ENCODE results near the gene ABHD2.

Gene ABHD2

DNA sequence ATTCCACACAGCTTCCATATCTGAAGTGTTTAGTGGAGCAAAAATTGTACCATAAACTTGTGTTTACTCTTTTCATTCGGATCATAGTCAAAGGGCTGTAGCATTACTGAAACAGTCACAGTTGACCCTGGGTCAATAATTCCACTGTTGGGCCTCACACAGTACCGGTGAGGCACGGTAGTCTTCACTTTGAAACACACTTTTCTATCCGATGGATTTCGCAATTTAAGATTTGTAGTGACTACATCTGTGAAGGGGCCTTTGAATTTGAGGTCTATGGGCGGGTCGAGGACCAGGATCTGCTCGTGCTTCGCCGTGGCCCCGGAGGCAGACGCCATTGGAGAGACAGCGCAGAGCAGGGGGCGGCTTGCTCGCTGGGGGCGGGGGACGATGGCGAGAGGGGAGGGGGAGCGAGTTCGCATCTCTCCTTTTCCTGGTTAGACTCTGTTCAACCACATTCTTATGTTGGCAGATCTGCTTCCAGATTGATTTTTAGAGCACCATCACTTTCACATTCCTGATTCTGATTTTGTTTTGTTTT is 113.3 kb downstream of the ABHD2 start:
- no peak overlapping the region for H3K4me3 Mint-ChIP-seq
- no peaks in the 10 kb centered on the region for H3K9me3 Mint-ChIP-seq (ENCODE audit: low read depth)
- H3K27ac Mint-ChIP-seq, result no peak overlapping the region
- no peaks in the 10 kb centered on the region for H3K27me3 Mint-ChIP-seq
- peaks cover 29% of the 10 kb centered on the region for H3K4me1 Mint-ChIP-seq (ENCODE audit: low read depth)
- H3K36me3 Mint-ChIP-seq, result peaks cover 7% of the 10 kb centered on the region

DNA sequence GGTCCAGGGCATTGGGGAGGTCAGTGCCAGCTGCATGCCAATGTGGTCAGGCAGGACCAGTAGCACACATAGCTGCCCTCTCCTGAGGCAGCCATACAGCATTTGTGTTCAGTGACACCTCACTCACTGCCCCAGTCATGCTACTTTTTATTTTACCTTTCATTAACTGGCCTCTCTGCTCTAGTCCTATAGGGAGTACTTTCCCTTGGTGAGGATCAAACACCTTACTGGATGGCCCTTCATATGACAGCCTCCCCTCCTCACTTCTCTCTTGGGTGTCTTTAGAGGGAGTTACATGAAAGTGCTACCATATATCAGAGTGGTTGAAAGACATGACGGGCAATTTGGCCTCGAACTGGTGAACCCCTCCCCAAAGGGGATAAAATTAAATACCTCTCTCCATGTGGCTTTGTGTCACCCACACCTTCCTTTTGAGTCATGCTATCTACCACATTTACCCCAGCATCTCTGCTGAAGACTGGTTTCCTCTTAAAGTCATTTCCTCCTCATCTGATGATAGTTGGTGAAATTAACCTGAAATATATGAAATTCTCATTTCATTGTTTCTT is 115.5 kb downstream of the ABHD2 start:
- H3K9me3 Mint-ChIP-seq (ENCODE audit: low read depth), result no peaks in the 10 kb centered on the region
- peaks cover 4% of the 10 kb centered on the region for H3K36me3 Mint-ChIP-seq
- H3K27me3 Mint-ChIP-seq, result no peaks in the 10 kb centered on the region
- H3K4me1 Mint-ChIP-seq (ENCODE audit: low read depth), result peaks cover 29% of the 10 kb centered on the region
- H3K4me3 Mint-ChIP-seq, result peak overlapping the region; percentile 48
- peak overlapping the region; percentile 81 for H3K27ac Mint-ChIP-seq

DNA sequence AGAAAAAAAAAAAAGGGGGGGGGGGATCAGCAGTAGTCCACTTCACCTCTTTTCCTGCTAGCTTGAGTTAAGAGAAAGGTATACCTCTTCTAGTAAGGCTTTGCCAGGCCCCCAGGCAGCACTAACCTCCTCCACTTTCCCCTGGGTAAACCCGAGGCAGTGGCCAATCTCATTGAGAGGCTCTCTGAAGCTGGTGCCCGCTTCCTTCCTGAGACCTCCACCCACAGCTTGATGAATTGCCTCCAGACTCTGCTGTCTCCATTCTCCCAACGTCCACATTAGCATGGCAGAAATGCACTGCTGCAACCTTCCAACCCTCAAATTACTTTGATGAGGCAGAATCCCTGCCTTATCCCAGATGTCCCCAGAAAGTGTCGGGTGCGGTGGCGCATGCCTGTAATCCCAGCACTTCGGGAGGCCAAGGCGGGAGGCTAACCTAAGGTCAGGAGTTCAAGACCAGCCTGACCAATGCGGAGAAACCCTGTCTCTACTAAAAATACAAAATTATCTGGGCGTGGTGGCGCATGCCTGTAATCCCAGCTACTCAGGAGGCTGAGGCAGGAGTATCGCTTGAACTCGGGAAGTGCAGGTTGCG is 117.8 kb downstream of the ABHD2 start:
- H3K36me3 Mint-ChIP-seq, result peaks cover 3% of the 10 kb centered on the region
- H3K27ac Mint-ChIP-seq, result no peak overlapping the region
- peaks cover 29% of the 10 kb centered on the region for H3K4me1 Mint-ChIP-seq (ENCODE audit: low read depth)
- no peaks in the 10 kb centered on the region for H3K9me3 Mint-ChIP-seq (ENCODE audit: low read depth)
- H3K4me3 Mint-ChIP-seq, result no peak overlapping the region
- no peaks in the 10 kb centered on the region for H3K27me3 Mint-ChIP-seq

DNA sequence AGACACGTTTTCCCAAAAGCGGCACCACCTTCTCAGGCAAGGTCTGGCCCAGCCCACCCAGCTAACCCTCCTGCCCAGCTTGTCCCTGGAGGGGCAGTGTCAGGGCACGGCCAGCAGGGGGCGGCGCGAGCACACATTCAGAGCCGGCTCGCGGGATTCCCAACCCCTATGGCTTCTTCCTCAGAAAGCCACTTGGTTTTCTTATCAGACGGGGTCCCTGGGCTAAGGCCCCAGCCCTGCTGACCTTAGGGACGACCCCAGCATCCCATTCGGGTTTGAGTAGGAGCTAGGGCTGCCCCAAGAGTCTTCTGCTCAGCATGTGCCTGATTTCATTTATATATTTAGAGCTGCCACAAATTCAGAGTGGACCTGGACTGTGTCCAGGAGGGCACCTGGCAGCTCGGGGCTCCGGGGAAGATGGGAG is 118.7 kb downstream of the ABHD2 start:
- H3K4me1 Mint-ChIP-seq (ENCODE audit: low read depth), result peaks cover 29% of the 10 kb centered on the region
- no peaks in the 10 kb centered on the region for H3K9me3 Mint-ChIP-seq (ENCODE audit: low read depth)
- peak overlapping the region; percentile 58 for H3K27ac Mint-ChIP-seq
- peaks cover 2% of the 10 kb centered on the region for H3K36me3 Mint-ChIP-seq
- no peaks in the 10 kb centered on the region for H3K27me3 Mint-ChIP-seq
- peak overlapping the region; percentile 37 for H3K4me3 Mint-ChIP-seq

DNA sequence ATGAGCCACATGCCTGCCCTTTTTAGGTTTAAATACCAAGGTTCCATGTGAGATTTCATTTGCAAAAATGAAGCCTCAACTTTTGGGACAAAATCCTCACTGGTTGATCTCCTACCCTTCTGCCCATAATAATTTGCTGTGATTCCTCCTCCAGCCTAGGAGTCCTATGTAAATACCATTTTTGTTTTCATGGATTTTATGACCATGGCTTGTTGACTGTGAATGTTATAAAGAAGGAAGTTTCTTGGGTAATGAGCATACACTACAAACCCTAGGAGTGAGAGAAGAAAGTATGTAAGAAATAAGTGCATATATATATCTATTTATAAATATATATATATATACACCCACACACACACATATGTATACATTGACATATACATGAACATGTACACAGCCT is 120.0 kb downstream of the ABHD2 start:
- no peaks in the 10 kb centered on the region for H3K9me3 Mint-ChIP-seq (ENCODE audit: low read depth)
- no peak overlapping the region for H3K27ac Mint-ChIP-seq
- peaks cover 27% of the 10 kb centered on the region for H3K4me1 Mint-ChIP-seq (ENCODE audit: low read depth)
- no peak overlapping the region for H3K4me3 Mint-ChIP-seq
- no peaks in the 10 kb centered on the region for H3K27me3 Mint-ChIP-seq
- H3K36me3 Mint-ChIP-seq, result no peaks in the 10 kb centered on the region

DNA sequence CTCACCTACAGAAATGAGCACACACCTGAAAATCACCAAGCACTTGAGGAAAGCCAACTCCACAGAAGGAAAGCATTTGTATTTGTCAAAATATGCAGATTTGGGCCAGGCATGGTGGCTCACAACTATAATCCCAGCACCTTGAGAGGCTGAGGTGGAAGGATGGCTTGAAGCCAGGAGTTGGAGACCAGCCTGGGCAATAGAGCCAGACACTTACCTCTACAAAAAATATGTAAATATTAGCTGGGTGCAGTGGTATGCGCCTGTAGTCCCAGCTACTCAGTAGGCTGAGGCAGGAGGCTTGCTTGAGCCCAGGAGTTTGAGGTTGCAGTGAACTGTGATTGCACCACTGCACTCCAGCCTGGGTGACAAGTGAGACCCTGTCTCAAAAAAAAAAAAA is 120.8 kb downstream of the ABHD2 start:
- Mint-ChIP-seq H3K27me3 (no peaks in the 10 kb centered on the region), H3K36me3 (no peaks in the 10 kb centered on the region), H3K27ac (no peak overlapping the region), H3K4me3 (no peak overlapping the region), H3K9me3 (ENCODE audit: low read depth) (no peaks in the 10 kb centered on the region), H3K4me1 (ENCODE audit: low read depth) (peaks cover 19% of the 10 kb centered on the region)

DNA sequence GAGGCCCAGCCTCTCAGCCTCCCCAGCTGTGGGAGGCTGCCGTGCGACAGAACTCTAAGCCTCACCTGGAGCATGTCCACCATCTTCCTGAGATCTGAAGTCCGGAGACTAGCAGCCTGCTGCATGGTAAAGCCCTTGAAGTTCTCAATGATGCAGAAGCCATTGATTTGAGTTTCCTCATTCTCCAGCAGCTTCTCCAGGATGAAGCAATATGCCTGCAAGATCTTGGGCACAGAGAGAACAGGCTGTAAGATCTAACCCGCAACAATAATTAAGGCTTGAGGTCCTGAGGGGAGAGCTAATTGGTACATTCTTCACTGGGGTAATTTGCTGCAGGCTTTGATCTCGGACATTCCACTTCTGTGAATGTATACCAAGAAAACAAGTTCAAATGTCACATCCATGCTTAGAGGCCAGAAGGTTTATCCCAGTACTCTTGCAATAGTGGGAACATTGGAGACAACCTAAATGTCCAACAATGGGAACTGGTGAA is 123.5 kb downstream of the ABHD2 start:
- Mint-ChIP-seq H3K27me3 (no peaks in the 10 kb centered on the region), H3K36me3 (no peaks in the 10 kb centered on the region), H3K4me1 (ENCODE audit: low read depth) (peaks cover 5% of the 10 kb centered on the region), H3K9me3 (ENCODE audit: low read depth) (no peaks in the 10 kb centered on the region), H3K4me3 (no peak overlapping the region), H3K27ac (no peak overlapping the region)

DNA sequence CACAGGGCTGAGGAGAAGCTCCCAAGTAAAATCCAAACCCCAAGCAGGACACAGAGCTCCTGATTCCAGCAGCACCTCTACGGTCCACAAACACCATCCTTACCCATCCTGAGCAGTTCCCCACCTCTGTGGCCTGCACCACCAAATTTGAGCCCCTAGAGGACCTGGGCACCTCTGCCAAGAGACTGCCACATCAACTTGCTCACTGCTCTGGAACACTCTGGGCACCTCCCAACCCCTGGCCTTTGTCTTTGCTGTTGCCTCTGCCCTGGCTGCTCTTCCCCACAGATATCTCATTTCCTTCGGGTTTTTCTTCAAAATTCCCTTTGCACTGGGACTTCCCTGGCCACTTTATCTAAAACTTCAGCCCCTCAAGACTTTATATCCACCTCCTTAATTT is 127.4 kb downstream of the ABHD2 start:
- no peaks in the 10 kb centered on the region for H3K36me3 Mint-ChIP-seq
- no peaks in the 10 kb centered on the region for H3K9me3 Mint-ChIP-seq (ENCODE audit: low read depth)
- H3K27ac Mint-ChIP-seq, result no peak overlapping the region
- no peaks in the 10 kb centered on the region for H3K27me3 Mint-ChIP-seq
- H3K4me1 Mint-ChIP-seq (ENCODE audit: low read depth), result no peaks in the 10 kb centered on the region
- no peak overlapping the region for H3K4me3 Mint-ChIP-seq

DNA sequence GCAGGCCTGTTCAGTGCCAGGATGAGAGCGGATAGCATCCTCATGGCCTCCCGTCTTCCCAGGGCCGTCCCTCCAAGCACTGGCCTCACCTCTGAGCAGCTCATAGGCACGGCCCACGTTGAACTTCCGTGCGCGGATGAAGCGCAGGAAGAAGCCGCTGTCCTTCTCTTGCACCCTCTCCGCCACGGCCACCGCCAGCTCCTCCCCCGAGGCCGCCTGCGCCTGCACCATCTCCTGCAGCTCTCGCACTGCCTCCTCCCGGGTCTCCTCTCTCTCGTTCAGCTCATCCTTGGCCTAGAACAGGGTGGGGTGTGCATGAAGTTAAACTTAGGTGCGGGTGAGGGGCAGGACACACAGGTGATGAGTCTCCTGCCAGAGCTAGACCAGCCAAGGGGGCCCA is 128.8 kb downstream of the ABHD2 start:
- Mint-ChIP-seq H3K27ac (no peak overlapping the region), H3K36me3 (no peaks in the 10 kb centered on the region), H3K9me3 (ENCODE audit: low read depth) (no peaks in the 10 kb centered on the region), H3K4me3 (no peak overlapping the region), H3K27me3 (no peaks in the 10 kb centered on the region), H3K4me1 (ENCODE audit: low read depth) (no peaks in the 10 kb centered on the region)

DNA sequence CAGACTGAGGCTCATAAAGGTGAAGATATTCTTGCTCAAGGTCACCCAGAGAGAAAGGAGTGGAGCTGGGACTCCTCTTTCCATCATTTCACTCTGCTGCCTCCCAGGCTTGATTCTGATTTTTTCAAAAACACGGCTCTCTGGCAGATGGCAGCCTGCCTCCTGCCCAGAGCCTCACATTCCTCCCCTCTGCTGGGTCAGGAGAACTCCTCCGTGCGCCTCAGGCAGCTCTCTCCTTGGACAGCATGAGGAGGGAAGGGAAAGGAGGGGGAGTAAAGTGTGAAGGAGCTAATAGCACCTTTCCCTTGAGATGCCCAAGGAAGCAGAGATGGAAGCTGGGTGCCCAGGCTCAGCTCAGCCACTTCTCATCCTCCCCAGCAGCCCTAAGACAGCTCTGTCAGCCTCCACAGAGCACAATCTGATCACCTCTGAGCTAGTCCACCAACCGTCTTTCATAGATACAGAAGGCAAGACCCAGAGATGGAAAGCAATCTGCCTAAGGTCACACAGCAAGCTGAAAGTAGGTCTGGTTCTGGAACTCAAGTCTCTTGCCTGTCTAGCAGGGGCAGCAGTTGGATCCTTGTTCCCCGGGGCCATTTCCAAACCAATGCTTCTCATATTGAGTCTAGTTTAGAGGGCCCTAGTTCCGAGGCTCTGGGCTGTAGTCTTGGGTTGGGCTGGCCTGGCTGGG is 129.6 kb downstream of the ABHD2 start:
- no peaks in the 10 kb centered on the region for H3K9me3 Mint-ChIP-seq (ENCODE audit: low read depth)
- no peaks in the 10 kb centered on the region for H3K36me3 Mint-ChIP-seq
- H3K4me3 Mint-ChIP-seq, result no peak overlapping the region
- no peak overlapping the region for H3K27ac Mint-ChIP-seq
- no peaks in the 10 kb centered on the region for H3K27me3 Mint-ChIP-seq
- no peaks in the 10 kb centered on the region for H3K4me1 Mint-ChIP-seq (ENCODE audit: low read depth)

DNA sequence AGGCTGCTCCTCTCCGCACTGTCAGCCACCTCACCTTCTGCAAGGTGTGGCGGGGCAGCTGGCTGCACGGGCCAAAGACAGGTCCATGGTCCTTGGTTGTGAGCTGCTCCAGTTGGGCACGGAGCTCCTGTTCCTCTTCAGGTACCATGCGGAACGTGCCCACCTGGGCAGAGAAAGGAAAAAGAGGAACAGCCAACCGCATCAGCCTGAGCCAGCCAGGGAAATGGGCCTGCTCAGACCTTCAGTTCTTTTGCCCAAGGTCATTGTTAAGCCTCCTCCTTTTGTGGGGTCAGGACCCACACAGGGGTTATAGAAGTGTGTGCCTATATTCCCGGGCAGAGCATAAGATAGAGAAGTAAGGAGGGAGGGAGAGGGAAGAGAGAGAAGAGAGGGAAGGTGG is 130.3 kb downstream of the ABHD2 start:
- Mint-ChIP-seq H3K9me3 (ENCODE audit: low read depth) (no peaks in the 10 kb centered on the region), H3K27ac (no peak overlapping the region), H3K4me1 (ENCODE audit: low read depth) (no peaks in the 10 kb centered on the region), H3K4me3 (no peak overlapping the region), H3K36me3 (no peaks in the 10 kb centered on the region), H3K27me3 (no peaks in the 10 kb centered on the region)

DNA sequence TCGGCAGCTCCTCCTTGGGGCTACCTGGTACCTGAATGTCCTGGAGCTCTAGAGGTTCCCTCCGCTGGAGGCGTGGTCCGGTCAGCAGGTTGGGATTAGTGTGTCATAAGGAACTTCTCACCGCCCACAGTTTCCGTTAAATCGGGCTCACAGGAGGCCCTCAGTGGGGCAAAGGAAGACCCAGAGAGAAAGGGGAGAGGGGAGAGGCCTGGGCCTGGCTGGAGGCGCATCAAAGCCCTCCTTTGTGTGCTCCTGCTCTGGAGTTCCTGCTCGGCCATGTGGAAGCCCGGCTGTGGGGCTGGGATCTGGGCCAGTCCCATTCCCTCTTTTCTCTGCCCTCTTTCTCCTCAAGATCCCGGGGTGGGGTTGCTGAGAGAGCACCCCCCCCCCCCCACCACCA is 133.3 kb downstream of the ABHD2 start, which contains the start of gene RLBP1:
RLBP1 (minus strand) TSS at position 37 of the 400 bp plus-strand sequence. CDS start 2,604 bp downstream, outside the sequence.
- H3K4me1 Mint-ChIP-seq (ENCODE audit: low read depth), result no peaks in the 10 kb centered on the region
- no peaks in the 10 kb centered on the region for H3K9me3 Mint-ChIP-seq (ENCODE audit: low read depth)
- no peak within 1 kb of the TSS for H3K27ac Mint-ChIP-seq
- H3K36me3 Mint-ChIP-seq, result no peaks in the 10 kb centered on the region
- peaks cover 2% of the 10 kb centered on the region for H3K27me3 Mint-ChIP-seq
- no peak within 1 kb of the TSS for H3K4me3 Mint-ChIP-seq

DNA sequence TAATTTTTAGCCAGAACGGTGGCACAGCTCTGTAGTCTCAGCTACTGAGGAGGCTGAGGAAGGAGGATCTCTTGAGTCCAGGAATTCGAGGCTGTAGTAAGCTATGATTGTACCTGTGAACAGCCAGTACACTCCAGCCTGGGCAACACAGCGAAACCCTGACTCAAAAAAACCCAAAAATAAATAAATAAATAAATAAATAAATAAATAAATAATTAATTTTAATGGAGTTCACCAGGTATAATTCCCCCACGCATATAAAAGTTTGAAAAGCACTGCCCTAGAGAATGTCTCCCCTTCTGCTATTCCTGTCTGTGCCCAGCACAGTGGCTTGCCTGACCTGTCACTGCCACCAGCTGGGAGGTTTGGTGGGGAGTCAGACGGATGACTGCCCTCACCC is 137.3 kb downstream of the ABHD2 start:
- no peaks in the 10 kb centered on the region for H3K4me1 Mint-ChIP-seq (ENCODE audit: low read depth)
- H3K27ac Mint-ChIP-seq, result no peak overlapping the region
- H3K4me3 Mint-ChIP-seq, result no peak overlapping the region
- peaks cover 3% of the 10 kb centered on the region for H3K27me3 Mint-ChIP-seq
- H3K9me3 Mint-ChIP-seq (ENCODE audit: low read depth), result no peaks in the 10 kb centered on the region
- no peaks in the 10 kb centered on the region for H3K36me3 Mint-ChIP-seq

DNA sequence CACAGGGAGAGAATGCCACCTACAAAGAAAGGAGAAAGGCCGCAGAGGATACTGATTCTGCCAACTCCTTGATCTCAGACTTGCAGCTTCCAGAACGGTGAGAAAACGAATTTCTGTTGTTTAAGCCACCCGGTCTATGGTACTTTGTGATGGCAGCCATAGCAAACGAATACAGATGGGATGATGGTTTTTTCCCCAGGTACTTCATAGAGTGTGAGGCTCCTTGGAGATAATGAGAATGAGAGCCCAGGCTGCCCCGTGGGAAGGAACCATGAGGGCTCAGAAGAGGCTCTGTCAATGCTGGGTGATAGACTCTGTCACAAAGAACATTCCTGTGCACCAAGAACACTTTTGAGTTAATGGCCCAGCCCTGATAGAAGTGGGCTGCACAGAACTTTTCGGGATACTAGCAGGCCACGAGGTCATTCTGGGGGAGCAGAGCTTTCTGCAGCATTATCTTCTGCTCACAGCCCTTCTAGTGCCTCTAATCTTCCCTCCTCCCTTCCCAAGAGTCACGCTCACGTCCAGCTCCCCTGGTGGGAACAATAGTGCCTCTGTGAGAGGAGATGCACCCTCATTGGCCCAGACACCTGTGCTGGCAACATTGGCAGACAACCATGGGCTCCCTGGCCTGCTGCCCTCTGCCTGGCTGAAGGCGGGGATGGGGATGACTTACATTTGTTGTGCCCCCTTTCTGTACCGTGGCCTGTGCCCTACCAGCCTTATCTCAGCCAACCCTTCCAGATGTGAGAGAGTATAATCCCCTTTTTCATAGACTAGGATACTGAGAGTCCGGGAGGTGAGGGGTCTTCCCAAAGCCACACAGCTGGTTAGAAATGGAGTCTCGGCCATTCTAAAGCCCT is 138.3 kb downstream of the ABHD2 start:
- H3K9me3 Mint-ChIP-seq (ENCODE audit: low read depth), result no peaks in the 10 kb centered on the region
- H3K36me3 Mint-ChIP-seq, result no peaks in the 10 kb centered on the region
- H3K27ac Mint-ChIP-seq, result no peak overlapping the region
- no peak overlapping the region for H3K4me3 Mint-ChIP-seq
- peaks cover 3% of the 10 kb centered on the region for H3K27me3 Mint-ChIP-seq
- H3K4me1 Mint-ChIP-seq (ENCODE audit: low read depth), result no peaks in the 10 kb centered on the region

DNA sequence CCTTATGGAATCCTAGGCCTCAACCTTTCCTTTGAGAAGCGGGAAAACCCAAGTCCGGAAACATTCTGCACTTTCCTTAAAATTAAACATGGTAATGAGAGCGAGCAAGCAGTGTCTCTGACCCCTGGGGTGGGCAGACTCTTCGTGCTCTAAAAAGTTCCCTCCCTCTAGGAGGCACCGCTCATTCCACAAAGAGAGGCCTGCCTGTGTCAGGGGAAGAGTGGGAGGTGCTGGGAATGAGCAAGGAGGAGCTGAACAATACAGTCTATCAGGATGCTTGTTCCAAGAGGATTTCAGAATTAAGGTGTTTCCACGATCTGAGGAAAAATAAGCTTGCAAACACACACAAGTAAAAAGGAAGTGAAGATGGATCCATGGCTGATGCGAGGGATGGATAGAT is 139.2 kb downstream of the ABHD2 start:
- Mint-ChIP-seq H3K4me3 (no peak overlapping the region), H3K9me3 (ENCODE audit: low read depth) (no peaks in the 10 kb centered on the region), H3K27me3 (peaks cover 3% of the 10 kb centered on the region), H3K27ac (no peak overlapping the region), H3K36me3 (no peaks in the 10 kb centered on the region), H3K4me1 (ENCODE audit: low read depth) (no peaks in the 10 kb centered on the region)
